GM19035 (cell line): ENCODE data around the gene PARD3B.

Experiments used
- ATAC-seq: cut with Tn5 transposase; IDR thresholded peaks from one replicate; pipeline ENCODE4 v1.9.1; 2021; ENCODE audit not compliant: unreplicated experiment

Gene PARD3B

DNA sequence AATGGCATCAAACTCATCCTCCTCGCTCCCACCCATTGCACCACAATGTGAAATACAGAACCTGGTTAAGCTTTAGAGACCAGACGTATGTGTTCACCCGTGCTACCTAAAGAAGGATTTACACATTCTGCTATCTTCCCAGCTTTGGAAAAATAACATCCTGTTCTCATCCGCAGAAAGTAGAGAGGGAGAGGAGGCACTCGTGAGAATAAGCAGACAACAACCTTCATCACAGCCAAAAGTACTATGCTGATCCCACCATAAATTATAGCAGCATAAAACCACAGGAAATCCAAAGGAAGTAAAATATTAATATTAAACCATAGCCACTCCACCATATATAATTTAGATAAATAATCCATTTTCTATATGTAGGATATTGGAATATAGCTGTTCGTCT, 1025.4 kb downstream of the PARD3B start:
- ATAC-seq = no peak

DNA sequence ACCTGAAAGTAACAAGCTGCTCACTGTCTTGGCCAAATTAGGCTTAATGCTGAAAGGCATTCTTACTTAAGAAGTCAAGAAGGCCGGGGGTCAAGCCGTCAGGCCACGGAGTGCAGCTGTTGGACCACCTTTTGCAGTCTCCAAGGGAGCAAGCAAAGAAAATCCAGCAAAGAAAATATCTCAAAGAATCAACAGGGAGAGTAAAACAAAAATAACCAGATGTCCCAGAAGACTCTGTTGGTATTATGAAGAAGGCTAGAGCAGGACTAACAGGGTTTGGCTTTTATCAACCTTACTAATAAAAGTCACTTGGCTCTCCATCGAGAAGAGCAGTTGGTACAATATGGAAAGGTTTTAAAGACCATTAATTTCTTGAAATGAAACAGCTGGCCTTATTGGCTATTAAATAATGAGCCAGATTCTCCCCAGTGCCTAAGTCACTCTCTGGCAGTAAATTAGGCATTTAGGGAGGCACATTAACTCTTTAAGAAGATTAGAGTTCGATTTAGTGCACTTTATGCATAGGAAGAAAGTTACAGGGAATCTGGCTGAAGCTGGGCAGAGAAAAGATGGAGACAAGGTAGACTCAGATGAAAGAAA, 1026.2 kb downstream of the PARD3B start:
- no peak for ATAC-seq

DNA sequence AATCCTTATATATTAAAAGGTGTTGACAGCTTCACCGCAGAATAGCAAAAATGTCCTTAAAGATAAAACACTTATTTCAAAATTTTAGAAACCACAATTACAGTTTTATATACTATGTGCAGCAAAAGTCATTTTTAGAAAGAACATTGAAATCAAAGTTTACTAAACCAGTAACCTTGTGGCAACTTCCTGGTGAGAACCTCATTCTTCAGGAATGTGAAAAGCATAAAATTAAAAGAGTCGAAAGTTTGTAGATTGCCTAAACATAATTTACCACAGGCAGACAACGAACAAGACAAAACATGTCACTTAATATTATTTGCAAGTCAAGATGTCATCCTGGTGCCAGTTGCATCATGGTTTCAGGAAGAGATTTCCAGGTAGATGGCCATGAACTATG, 1028.7 kb downstream of the PARD3B start:
- no peak for ATAC-seq

DNA sequence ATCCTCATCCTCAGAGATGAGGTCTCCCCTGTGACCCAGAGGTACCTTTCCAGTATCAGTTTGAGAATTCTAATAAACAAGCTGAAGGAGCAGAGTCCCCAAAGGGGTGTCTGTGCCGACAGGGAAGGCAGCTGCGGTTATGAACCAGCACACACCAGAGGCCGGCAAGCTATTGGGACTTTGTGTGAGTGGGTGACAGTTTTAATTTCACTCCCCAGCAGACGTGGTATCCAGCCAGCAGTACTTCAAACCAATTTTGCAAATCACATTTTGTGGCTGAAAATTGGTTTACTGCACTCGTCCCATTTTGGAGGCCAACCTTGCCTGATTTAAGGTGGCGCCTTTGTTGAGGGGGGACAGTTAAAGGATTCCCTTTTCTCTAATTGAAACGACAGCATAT, 1034.1 kb downstream of the PARD3B start:
- no peak for ATAC-seq

DNA sequence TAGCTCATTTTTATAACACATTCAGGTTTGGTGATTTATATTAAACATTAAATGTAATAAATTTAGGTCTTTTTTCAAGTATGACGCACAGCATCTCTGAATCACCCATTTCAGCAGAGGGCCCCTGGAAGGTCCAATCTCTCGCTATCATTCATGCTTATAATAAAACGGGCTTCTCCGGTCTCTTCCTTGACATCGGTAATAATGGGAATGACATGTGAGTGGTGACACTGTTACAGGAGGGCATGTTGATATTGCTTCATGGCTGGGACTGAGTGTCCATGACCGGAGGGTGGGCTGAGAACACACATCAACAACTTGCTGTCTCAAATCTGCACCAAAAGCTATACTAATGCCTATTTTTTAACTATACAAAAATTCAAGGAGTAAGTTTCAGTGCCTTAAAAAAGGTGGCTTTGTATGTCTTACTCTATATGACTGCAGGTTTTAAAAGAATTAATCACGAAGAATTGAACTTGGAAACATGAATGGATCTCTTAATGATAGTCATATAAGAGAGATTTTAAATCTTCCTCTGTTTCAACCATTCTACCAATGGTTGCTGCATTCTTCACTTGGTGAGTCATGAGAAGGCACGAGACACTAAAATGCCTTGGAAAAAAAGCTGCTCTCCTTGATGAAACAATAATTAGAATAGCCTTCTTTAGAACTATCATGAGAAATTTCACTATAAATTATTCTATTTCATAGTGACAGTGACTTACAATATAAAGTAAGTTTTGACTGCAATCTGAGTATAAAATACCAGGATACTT, 1035.1 kb downstream of the PARD3B start:
- no peak for ATAC-seq

DNA sequence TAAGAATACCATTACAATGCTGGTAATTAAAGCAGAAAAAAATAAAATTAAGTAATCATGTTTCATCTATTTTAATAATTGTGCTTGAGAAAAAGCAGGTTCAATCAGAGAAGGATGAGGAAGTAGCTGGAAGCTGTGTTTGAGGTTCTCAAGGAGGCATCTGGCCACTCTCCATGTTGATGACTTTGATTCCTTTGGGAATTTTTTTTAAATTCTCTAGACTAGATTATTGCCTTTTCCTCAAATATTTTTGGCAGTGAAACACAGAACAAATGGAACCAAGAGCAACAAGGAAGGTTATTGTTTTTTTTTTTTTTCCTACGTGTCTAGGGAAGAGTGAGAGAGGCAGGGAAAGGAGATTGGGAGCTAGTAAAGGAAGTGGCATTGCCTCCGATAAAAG, 1037.1 kb downstream of the PARD3B start:
- no peak for ATAC-seq

DNA sequence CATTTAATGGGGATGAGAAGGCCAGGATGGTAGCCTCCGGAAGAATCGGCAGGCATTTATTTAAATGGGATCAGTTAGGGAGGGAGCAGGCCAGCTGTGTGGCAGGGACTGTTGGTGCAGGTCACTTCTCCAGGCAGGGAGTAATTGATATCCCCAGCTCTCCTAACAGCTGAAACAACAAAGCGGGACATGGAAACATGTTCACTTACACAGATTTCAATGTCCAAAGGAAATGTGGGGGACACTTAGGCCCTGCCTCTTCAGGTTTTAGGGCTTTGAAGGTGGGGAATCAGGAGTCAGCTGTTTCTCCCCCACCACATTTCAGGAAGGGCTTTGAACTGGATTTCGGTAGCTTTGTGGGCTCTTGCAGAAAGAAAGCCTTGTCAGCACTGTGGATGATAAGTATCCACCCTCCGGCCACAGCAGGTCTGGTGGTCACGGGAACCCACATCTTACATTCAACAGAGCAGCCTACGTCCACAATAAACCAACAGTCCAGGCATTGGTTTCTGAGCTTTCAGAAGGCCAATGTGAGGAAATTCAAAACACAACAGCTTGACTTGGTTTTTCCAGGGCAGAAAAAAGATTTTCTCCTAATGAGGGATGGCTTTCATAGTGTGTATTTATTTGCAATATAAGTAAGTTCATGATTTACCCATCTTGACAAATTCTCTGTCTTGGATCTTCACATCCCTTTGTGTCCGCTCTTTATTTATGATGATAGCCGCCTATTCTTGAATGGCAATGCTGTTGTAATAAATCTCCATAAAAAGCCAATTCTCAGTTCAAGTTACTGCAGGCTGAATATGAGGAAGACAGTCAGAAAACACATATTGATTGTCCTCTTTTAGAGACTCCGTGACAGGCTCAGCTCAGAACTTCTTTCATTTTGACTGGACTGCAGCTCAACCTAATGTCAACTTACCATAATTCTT, 1040.4 kb downstream of the PARD3B start:
- ATAC-seq = no peak

DNA sequence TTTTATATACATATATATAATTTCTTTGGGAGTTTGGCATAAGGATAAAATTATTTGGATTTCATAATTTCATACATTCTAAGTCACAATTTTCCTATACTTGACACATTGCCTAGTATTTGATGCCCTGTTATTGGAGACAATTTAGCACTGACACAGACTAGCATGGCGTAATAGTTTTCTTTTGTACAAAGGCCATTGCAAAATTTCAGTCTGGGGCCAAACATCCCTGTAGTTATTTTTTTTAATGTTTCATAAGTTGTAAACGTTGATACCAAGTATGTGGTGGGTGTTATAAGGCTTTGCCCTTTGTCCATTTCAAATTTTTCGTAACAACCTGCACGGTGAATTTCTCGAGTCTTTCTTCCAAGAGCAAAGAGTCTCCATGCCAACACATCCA, 1041.4 kb downstream of the PARD3B start:
- ATAC-seq = no peak

DNA sequence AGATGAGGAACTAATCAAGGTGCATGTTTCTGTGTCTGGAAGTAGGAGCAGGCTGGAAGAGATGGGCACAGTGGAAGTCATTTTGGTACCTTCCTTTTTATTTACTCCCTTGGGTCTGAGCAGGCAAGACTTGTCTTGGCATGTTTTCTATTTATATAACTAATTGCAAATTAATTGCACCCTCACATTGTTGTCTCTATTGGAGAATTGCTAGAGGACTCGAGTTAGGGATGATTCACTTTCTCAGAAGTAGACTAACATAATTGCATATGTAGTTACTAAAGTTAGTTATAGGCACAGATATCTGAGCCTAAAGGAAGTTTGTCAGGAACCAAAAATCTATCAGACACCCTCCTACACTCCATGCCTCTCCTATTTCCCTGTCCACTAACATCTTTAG, 1044.2 kb downstream of the PARD3B start:
- ATAC-seq = no peak

DNA sequence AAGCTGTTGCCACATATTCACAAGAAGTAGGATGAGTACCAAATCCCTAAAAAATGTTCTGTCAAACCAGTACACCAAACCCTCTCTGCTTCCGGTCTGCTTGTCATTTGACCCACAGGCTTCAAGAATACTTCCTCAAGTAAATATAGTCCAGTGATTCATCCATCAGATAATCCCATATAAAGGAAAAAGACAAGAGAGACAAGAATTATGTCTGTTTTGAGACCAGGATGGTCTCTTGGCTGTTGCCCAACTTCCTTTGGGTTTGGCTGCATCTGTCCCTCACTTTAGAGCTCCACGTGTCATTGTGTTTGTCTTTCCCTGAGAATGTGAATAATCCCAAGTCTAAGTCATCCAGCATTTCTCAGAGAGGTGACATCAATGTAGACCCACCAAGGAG, 1045.5 kb downstream of the PARD3B start:
- no peak for ATAC-seq

DNA sequence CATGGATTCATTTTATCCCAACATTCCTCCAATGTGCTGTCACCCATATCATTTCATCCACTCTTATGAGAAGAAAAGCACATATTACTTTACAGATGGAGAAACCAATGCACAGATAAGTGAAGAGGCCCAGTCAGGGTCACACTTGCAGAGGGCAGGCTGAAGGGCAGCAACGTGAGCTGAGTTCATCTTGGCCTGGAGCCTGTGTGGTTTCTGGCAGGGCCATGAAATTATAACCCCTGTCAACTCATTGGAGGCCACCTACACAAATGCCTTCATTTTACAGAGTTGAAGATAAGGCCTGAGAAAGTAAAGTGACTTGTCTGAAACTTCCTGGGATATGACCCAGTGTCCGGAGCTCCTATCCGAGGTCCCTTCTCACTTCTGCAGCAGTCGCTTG, 1048.6 kb downstream of the PARD3B start:
- no peak for ATAC-seq

DNA sequence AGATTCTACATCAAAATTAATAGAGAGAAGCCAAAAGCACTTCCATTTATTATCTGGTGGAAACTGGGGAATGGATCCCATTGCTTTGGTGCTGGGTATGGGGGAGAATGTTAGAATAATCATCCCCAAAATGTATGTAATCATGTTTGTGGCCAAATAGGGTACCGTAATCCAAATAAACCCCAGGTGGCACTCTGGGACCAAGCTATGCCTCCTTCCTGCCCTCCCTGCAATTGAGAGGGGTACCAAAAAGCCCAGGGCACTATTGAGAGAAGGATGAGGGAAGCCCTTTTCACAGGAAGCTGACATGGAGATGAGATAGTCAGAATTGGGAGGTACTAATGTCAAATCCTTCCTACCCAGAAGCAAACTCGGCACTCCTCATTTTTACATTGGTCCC, 1051.3 kb downstream of the PARD3B start:
- no peak for ATAC-seq

DNA sequence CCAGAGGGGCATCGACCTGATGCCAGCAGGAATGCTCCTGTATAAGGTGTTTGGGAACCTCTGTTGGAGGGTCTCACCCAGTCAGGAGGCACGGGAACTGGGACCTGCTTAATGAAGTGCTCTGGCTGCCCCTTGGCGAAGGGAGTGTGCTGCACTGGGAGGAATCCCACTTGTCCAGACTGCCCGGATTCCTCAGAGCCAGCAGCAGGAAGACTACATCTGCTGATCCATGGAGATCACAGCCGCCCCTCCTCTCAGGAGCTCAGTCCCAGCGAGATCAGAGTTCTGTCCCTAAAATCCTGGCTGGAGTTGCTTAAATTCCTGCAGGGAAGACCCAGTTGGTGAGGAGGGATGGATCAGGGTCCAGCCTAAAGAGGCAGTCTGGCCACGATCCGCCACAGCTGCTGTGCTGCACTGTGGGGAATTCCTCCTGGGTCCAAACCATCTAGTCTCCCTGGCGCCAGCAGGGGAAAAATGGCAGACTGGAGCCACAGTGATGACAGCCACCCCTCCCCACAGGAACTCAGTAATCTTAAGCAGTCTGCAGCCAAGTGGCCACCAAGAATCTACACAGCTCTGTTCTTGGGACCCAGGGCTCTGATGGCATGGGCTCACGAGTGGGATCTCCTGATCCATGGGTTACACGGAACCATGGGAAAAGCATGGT, 1060.5 kb downstream of the PARD3B start:
- no peak for ATAC-seq

DNA sequence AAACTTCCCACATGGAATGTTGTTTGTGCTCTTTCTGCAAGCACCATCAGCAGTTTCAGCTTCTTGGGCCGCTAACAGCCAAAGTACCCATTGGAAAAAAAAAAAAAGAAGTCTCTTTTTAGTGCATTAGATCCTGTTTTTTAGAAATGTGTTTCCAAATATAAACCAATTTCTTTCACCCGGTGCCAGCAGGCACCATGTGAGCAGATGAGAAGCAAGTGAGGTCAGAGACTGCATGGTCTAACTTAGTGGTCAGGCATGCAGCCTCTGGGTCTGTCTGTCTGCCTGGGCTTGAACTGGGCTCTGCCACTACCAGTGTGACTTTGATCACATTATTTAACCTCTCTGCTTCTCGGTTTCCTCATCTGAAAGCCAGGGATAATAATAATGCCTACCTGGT, 1061.9 kb downstream of the PARD3B start:
- ATAC-seq = no peak

DNA sequence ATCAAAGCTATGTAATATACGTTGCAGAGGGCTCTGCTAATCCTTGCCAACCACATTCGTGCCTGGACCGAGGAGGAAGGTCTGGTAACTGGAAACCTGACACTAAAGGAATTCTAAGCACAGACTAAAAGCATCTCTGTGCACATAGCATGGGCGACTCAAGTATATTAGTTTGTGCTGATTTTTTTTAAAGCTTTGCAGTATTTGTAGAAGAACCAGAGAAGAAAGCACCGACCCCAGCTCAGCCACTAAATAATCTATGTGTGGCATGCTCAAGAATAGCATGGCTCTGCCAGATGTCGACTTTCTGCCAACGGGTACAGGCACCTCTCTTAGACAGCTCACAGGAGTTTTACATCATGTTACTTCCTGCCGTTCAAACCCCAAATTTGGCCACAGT, 1063.8 kb downstream of the PARD3B start:
- ATAC-seq = no peak

DNA sequence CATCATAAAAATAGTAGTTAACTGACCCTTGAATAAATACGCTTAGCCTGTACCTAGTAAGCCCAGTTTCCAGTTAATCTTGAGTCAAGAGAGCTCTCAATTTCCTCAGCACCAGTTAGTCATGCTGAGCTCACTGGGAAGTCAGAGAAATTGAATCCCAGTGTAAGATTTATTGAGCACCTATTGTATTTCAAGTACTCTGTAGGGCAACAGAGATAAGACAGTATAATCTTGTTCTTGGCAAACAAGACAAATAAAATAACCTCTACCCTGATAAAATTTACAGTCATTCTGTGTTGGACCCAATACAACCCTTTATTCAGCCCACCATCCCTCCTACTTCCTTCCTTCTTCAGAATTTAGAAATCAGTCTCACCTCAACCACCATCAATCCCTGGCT, 1065.2 kb downstream of the PARD3B start:
- ATAC-seq = no peak

DNA sequence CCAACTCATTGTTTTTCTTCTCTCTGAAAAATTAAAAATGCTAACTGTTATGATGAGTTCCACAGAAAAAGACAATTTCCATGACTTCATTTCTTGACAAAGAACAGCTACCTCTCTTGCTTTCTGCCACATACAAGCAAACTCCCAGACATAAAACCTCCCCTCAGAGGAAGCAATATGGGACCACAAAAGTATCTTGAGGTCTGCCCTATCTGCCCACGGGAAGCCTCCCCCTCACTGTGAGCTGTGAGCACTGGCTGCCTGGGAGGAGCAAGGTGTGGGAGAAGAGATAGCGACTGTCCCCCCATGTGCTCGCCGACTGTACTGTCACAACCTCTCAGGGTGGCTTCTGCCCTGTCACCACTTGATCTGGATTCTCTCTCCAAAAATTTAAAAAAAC, 1067.4 kb downstream of the PARD3B start:
- ATAC-seq = no peak

DNA sequence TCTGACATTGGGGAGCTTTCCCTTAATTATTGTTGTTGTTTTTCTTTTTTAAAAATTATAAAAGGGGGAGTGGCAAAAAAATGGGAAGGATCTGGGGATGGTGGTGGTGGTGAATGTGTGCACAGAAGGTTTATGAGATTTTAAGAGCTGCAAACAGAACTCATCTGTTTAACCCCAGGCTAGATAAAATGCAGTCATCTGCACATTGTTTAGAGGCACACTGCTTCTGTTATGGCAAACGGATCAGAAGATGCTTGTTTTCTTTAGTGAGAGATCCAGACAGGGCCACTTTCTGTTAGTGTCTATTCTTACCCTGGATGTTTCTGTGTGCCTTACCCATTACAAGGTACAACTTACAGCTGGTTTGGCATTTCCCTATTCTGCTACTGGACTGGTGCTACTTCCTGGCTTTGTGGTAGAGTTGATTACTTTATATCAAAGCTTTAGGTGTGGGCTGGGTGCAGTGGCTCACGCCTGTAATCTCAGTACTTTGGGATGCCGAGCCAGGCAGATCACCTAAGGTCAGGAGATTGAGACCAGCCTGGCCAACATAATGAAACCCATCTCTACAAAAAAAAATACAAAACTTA, 1068.8 kb downstream of the PARD3B start:
- ATAC-seq = no peak

DNA sequence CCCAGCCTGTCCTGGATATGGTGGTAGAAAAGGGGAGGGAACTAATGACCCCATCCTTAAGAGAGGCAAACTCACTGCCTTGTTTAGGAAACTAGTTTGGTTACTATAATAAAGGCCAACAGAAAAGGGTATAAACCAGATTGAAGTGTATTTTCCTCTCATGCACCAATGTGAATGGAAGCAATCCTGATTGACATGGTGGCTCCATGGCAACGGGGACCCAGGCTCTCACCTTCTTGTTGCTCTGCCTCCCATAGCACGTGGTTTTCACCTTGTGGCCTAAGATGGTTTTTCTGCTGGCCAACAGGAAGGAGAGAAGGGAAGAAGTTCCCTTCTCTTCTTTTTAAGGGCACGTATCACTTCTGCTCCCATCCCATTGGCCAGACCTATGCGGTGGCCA, 1069.7 kb downstream of the PARD3B start:
- no peak for ATAC-seq

DNA sequence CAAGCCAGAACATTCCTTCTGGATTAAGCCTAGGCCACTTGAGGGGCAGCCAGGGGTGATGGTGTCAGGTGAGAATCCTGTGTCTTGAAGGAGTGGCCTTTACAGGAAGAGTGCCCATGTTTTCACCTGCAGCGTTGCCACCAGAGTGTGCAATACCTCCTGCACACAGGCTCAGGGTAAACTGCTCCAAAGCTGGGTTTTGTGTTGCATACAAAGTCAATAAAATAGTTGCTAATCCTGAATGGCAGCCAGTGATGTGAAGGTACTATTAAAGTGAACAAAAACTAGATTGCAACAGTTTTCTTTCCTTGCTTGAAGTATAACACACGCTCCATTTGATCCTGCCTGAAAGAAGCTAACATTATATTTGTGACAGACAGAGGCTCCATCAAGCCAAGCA, 1072.6 kb downstream of the PARD3B start:
- no peak for ATAC-seq

DNA sequence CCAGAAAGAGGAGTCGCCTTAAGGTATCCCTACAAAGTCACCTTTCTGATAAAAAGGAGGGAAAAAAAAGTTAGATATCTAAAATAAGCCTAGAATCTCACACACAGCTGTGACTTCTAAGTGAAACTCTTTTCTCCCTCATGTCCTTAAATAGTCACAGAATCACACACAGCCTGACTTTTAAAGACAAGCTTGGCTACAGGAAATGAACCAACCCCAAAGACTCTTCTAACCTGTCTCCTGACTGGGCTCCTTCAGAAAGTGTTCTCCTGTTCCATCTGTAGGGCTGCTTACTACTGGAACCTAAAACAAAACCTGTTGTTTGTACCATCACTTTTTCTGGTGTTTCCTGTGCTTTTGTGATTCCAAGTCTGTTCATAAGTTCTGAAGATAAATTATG, 1074.3 kb downstream of the PARD3B start:
- ATAC-seq = no peak
